IMR-90 (cell line): ENCODE measurements around the gene ATPAF1. TPM values are rescaled to one million over a fixed set of nuclear protein-coding genes. Genes with fewer than 3 reads are reported as not detected.

Source experiments
- ATAC-seq: fragments of 200-7000 bp; cut with Tn5 transposase; 2 replicates; pipeline ENCODE4 v1.9.1; 2020; ENCODE audit warnings: low read depth, mild to moderate bottlenecking, moderate library complexity
- BruUV-seq: library from RNA; stranded (reverse); fragments of 400-500 nt; replicated peaks from 2 replicates; lab custom pipeline; 2021; lab: Mats Ljungman, UMichigan
- CTCF ChIA-PET: fragments of 300-600 bp; formaldehyde crosslinking; extraction: SDS; loops from one replicate; lab custom pipeline; 2021; ENCODE audit warnings: antibody characterized with exemption; lab: Yijun Ruan, JAX
- POLR2A ChIA-PET: fragments of 300-600 bp; sonication (Branson Sonifier 250); formaldehyde crosslinking; loops from one replicate; lab custom pipeline; 2022; ENCODE audit warnings: antibody characterized with exemption; ENCODE audit not compliant: unreplicated experiment; lab: Charles Lee
- DNase-seq: peaks from one replicate; pipeline ENCODE4 v3.0.0; 2013
- H2AFZ ChIP-seq: replicated peaks from 2 replicates; pipeline ENCODE3; 2013; ENCODE audit warnings: low read length, mild to moderate bottlenecking; ENCODE audit not compliant: poor library complexity
- H2AK5ac ChIP-seq: 2 replicates; pipeline ENCODE4 v1.6.1; 2013; ENCODE audit warnings: low read depth, low read length, inconsistent platforms
- H2AK9ac ChIP-seq: replicated peaks from 2 replicates; pipeline ENCODE3; 2013; ENCODE audit warnings: mild to moderate bottlenecking, low read depth, low read length, moderate library complexity; ENCODE audit not compliant: poor library complexity
- H2BK120ac ChIP-seq: 2 replicates; pipeline ENCODE4 v1.6.1; 2013; ENCODE audit warnings: low read depth, low read length, inconsistent platforms
- H2BK15ac ChIP-seq: 3 replicates; pipeline ENCODE4 v1.6.1; 2013; ENCODE audit warnings: low read depth, low read length, inconsistent platforms
- H2BK20ac ChIP-seq: 2 replicates; pipeline ENCODE4 v1.6.1; 2013; ENCODE audit warnings: low read depth, mild to moderate bottlenecking, inconsistent platforms, low read length, moderate library complexity
- H2BK5ac ChIP-seq: 2 replicates; pipeline ENCODE4 v1.6.1; 2013; ENCODE audit warnings: mild to moderate bottlenecking, low read depth, low read length, inconsistent platforms; ENCODE audit not compliant: poor library complexity, severe bottlenecking
- H3K14ac ChIP-seq: replicated peaks from 2 replicates; pipeline ENCODE4 v1.6.1; 2013; ENCODE audit warnings: low read depth, low read length, inconsistent platforms
- H3K18ac ChIP-seq: 2 replicates; pipeline ENCODE4 v1.6.1; 2013; ENCODE audit warnings: low read depth, low read length, control low read depth
- H3K23ac ChIP-seq: 2 replicates; pipeline ENCODE4 v1.6.1; 2013; ENCODE audit warnings: low read depth, low read length, inconsistent platforms
- H3K27ac ChIP-seq: 2 replicates; pipeline ENCODE4 v1.5.1; 2013; ENCODE audit warnings: mild to moderate bottlenecking, control low read depth, low read length; ENCODE audit not compliant: insufficient read depth
- H3K27me3 ChIP-seq: 2 replicates; pipeline ENCODE4 v1.6.1; 2013; ENCODE audit warnings: low read length; ENCODE audit not compliant: control insufficient read depth, insufficient read depth
- H3K36me3 ChIP-seq: 2 replicates; pipeline ENCODE4 v1.6.1; 2013; ENCODE audit warnings: low read length, mixed read lengths; ENCODE audit not compliant: control insufficient read depth, insufficient read depth
- H3K4ac ChIP-seq: 2 replicates; pipeline ENCODE4 v1.6.1; 2013; ENCODE audit warnings: low read depth, low read length, inconsistent platforms
- H3K4me1 ChIP-seq: 2 replicates; pipeline ENCODE4 v1.6.1; 2013; ENCODE audit warnings: low read length, mixed read lengths; ENCODE audit not compliant: control insufficient read depth, insufficient read depth
- H3K4me2 ChIP-seq: 2 replicates; pipeline ENCODE4 v1.6.1; 2013; ENCODE audit warnings: low read depth, mild to moderate bottlenecking, control low read depth, low read length, moderate library complexity
- H3K4me3 ChIP-seq: 2 replicates; pipeline ENCODE4 v1.5.1; 2013; ENCODE audit warnings: low read depth, mild to moderate bottlenecking, control low read depth, low read length, moderate library complexity; ENCODE audit not compliant: insufficient read depth
- H3K56ac ChIP-seq: 2 replicates; pipeline ENCODE4 v1.6.1; 2013; ENCODE audit warnings: low read length, inconsistent platforms; ENCODE audit not compliant: insufficient read depth; ENCODE audit errors: extremely low read depth
- H3K79me1 ChIP-seq, 2 experiments: 2 replicates each; pipeline ENCODE4 v1.6.1; 2013; ENCODE audit warnings: low read length in 2 of 2, inconsistent platforms in 1 of 2, low read depth in 1 of 2
- H3K9ac ChIP-seq: 2 replicates; pipeline ENCODE4 v1.6.1; 2013; ENCODE audit warnings: low read depth, low read length, control low read depth
- H3K9me1 ChIP-seq: 2 replicates; pipeline ENCODE4 v1.6.1; 2013; ENCODE audit warnings: low read length, inconsistent platforms; ENCODE audit not compliant: insufficient read depth
- H3K9me3 ChIP-seq: 2 replicates; pipeline ENCODE4 v1.6.1; 2013; ENCODE audit warnings: low read length; ENCODE audit not compliant: control insufficient read depth, insufficient read depth
- H4K20me1 ChIP-seq: 2 replicates; pipeline ENCODE4 v1.6.1; 2013; ENCODE audit warnings: low read length, inconsistent platforms; ENCODE audit not compliant: insufficient read depth
- H4K5ac ChIP-seq: 2 replicates; pipeline ENCODE4 v1.6.1; 2013; ENCODE audit warnings: mild to moderate bottlenecking, low read depth, low read length, control low read depth
- H4K8ac ChIP-seq, 2 experiments: 2 replicates each; pipeline ENCODE4 v1.6.1; 2013; ENCODE audit warnings: low read depth in 2 of 2, low read length in 2 of 2, control low read depth in 1 of 2, inconsistent platforms in 1 of 2
- H4K91ac ChIP-seq: 2 replicates; pipeline ENCODE4 v1.6.1; 2013; ENCODE audit warnings: low read depth, low read length, inconsistent platforms; ENCODE audit not compliant: insufficient read depth
- CEBPB ChIP-seq: IDR thresholded peaks from 2 replicates; pipeline ENCODE4 v1.6.1; 2012; ENCODE audit warnings: low read depth, low read length, improper control_type of control experiment
- RAD21 ChIP-seq: IDR thresholded peaks from 2 replicates; pipeline ENCODE4 v1.6.1; 2012; ENCODE audit warnings: low read length, improper control_type of control experiment
- WGBS, 2 experiments: methylation state at CpG; one replicate each; pipeline versions ENCODE4 v1.1.5 to v1.1.7; 2013; ENCODE audit warnings: missing lambda C conversion rate in 2 of 2; ENCODE audit not compliant: insufficient read length in 1 of 2; ENCODE audit errors: extremely low coverage in 2 of 2; 5-methylcytosine and 5-hydroxymethylcytosine counted together
- dilution Hi-C: fragments of 300-500 bp; cut with HindIII; formaldehyde crosslinking; loops from one replicate; pipeline ENCODE4 v1.14.3; 2018; ENCODE audit warnings: low sequenced_read_pairs; ENCODE audit not compliant: unreplicated experiment
- in situ Hi-C: fragments of 300-500 bp; cut with MboI; formaldehyde crosslinking; loops from 3 replicates; pipeline ENCODE4 v1.14.3; 2019; ENCODE audit warnings: low sequenced_read_pairs, inconsistent platforms, mixed read lengths
- intact Hi-C: fragments of 100-400 bp; cut with micrococcal nuclease; formaldehyde crosslinking; loops from 2 replicates; pipeline ENCODE4 v1.10.0; 2022
- polyA plus RNA-seq, 3 experiments: library from polyadenylated mRNA; depleted of rRNA; stranded (reverse); fragments of >200 nt; gene quantifications; 2 replicates each; pipeline ENCODE4 v1.2.3, GENCODE V29; 2012; ENCODE audit warnings: low replicate concordance in 1 of 3
- total RNA-seq: library from RNA; depleted of rRNA; stranded (reverse); fragments of >200 nt; gene quantifications from 2 replicates; pipeline ENCODE4 v1.2.3, GENCODE V29; 2012

ATPAF1 gene
- total and polyA plus RNA-seq, 2 of the 4 experiments (the other 2 are of a cell fraction): 55.5 to 80.3 TPM

GRCh38 chr1:46675549-46676314 is 7.6 kb upstream of the ATPAF1 start:
- Histone ChIP-seq H3K4me1 (peaks cover 2% of the 10 kb centered on the region; the same call in 1 of the 2 replicates), H3K4ac (no peak overlapping the region), H3K27ac (no peak overlapping the region), H3K4me3 (no peak overlapping the region), H3K23ac (no peak overlapping the region), H2BK20ac (no peak overlapping the region), H2BK15ac (no peak overlapping the region), H2BK5ac (no peak overlapping the region), H2AK5ac (no peak overlapping the region), H3K9me3 (no peaks in the 10 kb centered on the region), H3K27me3 (no peaks in the 10 kb centered on the region), H4K5ac (no peak overlapping the region), H3K4me2 (no peak overlapping the region), H4K8ac (no peak overlapping the region), H3K18ac (no peak overlapping the region), H2AK9ac (no peak overlapping the region), H3K36me3 (peaks cover 18% of the 10 kb centered on the region), H3K9me1 (peaks cover 14% of the 10 kb centered on the region), H2BK120ac (no peak overlapping the region), H4K91ac (no peak overlapping the region), H3K56ac (no peak overlapping the region), H2AFZ (no peak overlapping the region), H3K9ac (no peak overlapping the region), H3K79me1 (no peaks in the 10 kb centered on the region; a peak in 2 of 4 replicates), H3K14ac (no peak overlapping the region), H4K20me1 (no peaks in the 10 kb centered on the region)
- ATAC-seq (peak; percentile 21; the same call in 1 of the 2 replicates), DNase-seq (no peak)
- dilution Hi-C loops: no loop called here
- POLR2A ChIA-PET: no interaction called here
- WGBS, 2 experiments: no CpG with 5 or more reads among the region's 1 CpG
- in situ Hi-C loops: no loop called here
- CTCF ChIA-PET: no interaction called here
- TF ChIP-seq CEBPB (peak; percentile 30; the same call in 1 of the 2 replicates), RAD21 (no peak)
- BruUV-seq: no TSS peak
- intact Hi-C loops: no loop called here
